ENCODE data around the gene SKAP2.

- TF ChIP-seq CTCF (IDR thresholded peaks at IDR 0.05), result no peak
- TF ChIP-seq POLR2A (IDR thresholded peaks at IDR 0.05), result no peak
Observed at GRCh38 chr7:26912338-26912737, 47.9 kb upstream of the SKAP2 start.

Data from adrenal gland (tissue), 5 donors.